ENCODE data around the gene PRRG3.

DNA sequence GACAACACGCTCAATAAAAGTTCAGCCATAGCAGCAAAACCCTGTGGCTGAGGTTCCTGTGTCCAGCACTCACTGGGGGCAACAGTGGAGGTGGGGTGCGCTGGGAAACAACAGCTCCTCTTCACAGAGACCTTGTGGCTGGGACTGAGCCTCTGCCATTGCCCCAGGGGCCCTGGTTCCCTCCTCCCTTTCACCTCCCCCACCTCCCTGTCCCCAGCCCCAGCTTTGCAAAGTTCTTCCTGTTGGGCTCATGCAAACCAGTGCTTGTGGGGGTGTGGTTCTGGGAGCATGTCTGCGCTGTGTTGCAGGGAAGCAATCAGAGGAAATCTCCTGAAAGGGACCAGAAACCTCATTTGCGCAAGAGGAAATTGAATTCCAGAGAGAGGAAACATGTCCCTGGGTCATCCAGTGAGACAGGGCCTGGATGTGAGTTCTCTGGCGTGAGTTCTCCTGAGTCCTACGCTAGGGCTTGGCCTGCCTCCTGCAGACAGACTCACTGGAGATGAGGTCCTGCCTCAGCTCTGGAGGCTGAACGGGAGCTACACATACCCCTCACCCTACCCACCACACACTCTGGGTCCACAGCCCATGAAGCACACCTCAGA is 28.0 kb downstream of the PRRG3 start:
- no peak for TF ChIP-seq POLR2AphosphoS5 (IDR thresholded peaks at IDR 0.05)
- TF ChIP-seq POLR2A (IDR thresholded peaks at IDR 0.05): no peak

All from prostate gland (tissue), 1 donor.